GM18519 (cell line): ENCODE results near the gene ISM1.

Source experiments
- ATAC-seq: cut with Tn5 transposase; IDR thresholded peaks from one replicate; pipeline ENCODE4 v1.9.1; 2021; ENCODE audit warnings: mild to moderate bottlenecking, moderate library complexity; ENCODE audit not compliant: unreplicated experiment, low FRiP score

Gene ISM1

DNA sequence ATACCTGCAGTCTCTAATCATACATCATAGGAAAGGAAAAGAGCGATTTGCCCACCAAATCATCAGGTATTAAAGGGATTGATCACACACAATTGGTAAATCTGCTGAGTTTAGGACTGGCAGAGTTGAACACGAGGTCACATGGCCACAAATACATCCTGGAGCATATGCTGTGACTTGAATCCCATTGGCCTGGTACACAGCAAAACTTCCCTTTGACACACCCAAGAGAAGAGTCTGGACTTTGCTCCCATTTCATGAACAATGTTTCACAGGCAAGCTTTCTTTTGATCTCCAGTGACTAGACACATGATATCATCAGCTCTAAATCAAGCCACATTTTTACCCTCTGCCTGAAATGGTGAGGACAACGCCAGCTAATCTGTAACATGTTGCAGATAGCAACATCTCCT lies 117.9 kb downstream of the ISM1 start:
- no peak for ATAC-seq

GRCh38 chr20:13340088-13340487 lies 119.0 kb downstream of the ISM1 start:
- no peak for ATAC-seq

- ATAC-seq = no peak
Measured at GRCh38 chr20:13341737-13342393, 120.8 kb downstream of the ISM1 start.

DNA sequence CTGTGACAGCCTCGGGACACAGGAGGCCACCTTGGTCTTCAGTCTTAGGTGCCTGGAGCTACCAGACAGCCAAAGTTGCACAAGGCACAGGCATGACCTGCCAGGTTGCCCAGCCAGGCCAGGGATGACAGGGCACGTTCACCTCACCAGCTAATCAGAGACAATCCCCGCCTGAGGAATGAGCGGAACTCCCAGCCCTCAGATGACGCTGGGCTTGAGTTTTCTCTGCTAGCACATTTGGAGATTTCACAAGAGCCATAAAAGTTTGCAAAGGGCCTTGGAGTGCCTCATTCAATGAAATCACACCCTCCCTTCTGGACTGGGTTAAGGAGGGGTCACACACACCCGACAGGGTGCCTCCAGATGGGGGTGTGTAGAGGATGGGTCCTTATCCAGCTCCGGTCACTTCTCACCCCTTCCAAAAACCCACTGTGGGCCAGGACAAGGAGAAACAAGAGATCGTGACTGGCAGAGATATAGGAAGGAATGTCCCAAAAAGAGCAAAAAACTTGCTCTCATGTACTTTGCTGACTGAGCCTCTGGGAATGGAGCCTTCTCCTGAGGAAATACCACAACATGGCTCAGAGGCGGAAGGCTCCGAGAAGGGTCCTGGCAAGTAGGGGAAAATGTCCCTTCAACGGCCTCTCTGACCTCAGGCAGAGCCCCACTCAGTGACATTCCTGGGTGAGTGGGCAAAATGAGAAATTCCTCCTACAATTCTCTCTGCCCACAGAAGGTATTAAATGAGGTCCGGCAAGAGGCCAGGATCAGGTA lies 121.6 kb downstream of the ISM1 start:
- ATAC-seq = no peak

DNA sequence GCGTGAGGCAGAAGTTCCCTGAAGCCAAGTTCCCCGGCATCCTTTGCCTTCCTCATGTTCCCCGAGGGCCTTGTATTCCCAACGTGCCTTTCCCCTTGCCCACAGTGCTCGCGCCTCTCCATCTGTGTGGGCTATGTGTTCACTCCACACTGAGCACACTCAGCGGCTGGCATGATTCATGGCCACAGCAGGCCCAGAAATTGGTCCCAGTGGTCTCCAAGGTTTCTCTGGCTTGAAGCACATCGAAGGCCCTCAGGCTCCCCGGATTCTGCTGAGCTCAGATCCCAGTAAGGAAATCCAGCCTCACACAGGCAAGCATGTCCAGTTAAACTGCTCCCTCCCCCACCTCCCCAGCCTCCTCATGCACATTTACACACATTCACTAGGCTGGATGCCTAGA lies 123.6 kb downstream of the ISM1 start:
- no peak for ATAC-seq

DNA sequence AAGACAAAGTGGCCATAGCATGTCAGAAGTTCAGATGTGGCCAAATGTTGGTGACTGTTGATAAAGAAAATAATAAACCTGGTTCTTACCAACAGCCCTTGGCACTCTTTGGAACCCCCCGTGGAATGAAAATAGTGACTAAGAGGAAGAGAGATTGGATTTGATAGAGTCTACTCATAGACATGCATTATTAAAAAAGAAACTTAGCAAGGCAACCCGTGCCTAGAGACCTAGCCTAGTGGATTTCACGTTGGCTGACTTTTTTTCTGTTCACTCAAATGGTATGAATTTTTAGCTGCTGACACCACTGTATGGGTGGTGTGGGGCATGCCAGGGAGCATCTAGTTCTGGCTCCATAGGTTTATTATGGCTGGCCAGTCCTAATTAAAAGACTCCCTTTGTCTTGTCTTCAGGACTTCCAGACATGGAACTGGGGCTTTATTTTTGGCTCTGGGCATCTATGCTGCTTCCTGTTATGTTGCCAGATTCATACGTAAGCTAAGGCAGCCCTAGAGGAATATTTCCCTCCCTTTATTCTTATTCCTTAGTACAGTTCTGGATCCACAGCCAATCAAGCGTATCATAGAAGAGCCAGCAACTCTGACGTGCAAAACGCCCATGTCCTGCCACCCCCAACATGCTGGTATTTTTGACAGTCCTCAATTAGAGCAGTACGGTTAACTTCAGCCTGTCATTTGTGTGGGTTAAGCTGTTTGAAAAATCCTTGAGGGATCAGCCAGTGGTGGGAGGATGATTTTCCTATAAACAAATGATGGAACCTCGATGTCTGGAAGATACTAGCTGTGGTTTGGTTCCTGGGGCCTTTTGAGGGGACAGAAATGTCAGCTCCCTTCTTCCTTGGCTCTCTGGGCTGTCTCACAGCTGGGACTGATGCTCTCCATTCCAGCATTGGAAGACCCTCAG lies 127.5 kb downstream of the ISM1 start:
- no peak for ATAC-seq

- ATAC-seq = no peak
Measured at GRCh38 chr20:13349235-13349604, 128.1 kb downstream of the ISM1 start.
